GM12892 (cell line): Measurements from ENCODE around the gene DNER.

Experiments used
- DNase-seq: peaks from one replicate; pipeline ENCODE4 v3.0.0; 2011; ENCODE audit not compliant: insufficient read length
- FAIRE-seq: peaks from 2 replicates; lab custom pipeline; 2011; peaks lifted over from hg19 to GRCh38; lab: Jason Lieb, UNC
- POLR2A ChIP-seq: IDR thresholded peaks from 2 replicates; pipeline ENCODE4 v1.6.1; 2011; ENCODE audit warnings: low read depth, low read length, control low read depth
- POLR2AphosphoS5 ChIP-seq: IDR thresholded peaks from 2 replicates; pipeline ENCODE4 v1.6.1; 2011; ENCODE audit warnings: low read depth, low read length, control low read depth
- TAF1 ChIP-seq: IDR thresholded peaks from 2 replicates; pipeline ENCODE4 v1.6.1; 2011; ENCODE audit warnings: low read depth, mild to moderate bottlenecking, control low read depth, low read length, borderline replicate concordance

The DNER gene

DNA sequence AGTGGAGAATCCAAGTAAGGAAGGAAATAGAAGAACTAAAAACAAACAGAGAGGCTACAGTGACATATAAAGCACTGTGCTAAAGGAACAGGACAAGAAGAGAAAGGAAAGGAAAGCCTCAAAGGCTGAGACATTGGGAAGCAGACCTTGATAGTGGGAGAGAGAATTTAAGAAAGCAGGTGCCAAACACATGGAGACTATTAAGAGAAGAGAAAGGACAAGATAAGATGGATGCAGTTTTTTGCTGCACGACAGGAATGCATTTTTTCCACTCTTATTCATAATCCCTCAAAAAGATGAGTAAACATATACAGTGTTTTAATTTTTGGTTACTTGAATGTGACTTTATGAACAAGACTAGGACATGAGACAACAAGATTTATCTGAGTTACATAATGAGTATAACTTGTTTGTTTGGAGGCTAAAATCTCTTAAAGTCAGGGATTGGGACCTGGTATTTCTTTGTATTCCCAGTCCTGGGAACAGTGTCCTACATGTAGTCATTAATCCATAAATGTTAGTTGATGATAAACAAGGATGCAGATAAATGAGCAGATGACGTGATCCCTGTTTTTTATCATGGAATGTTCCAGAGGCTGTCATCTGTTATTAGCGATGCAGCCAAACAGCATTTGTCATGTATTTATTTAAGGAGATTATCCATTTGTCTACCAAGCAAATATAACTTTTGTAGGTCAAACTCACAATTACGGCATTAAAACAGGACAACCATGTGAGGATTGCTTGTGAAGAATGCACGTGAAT is 141.7 kb downstream of the DNER start:
- FAIRE-seq, result no peak
- no peak for TF ChIP-seq POLR2A
- TF ChIP-seq POLR2AphosphoS5, result no peak
- TF ChIP-seq TAF1, result no peak
- no peak for DNase-seq

DNA sequence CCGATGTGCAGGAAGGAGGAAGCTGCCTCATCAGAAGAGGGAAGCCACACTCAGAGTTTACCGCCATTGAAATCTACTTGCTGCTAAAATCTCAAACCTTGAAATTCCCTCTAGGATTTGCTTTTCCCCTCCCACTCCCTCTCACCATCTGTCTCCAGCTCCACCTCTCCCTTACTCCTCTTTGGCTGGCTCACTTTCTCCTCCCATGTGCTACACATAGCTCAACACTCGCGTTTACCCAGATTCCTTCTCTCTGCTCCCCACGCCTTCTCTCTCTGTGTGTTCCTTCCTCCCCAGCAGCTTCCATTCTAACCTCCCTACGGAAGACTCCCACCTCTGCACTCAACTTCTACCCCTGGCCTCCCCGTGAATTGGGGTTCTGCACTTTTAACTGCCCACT is 143.1 kb downstream of the DNER start:
- TF ChIP-seq POLR2A (no peak), POLR2AphosphoS5 (no peak)
- DNase-seq (no peak), FAIRE-seq (no peak)

DNA sequence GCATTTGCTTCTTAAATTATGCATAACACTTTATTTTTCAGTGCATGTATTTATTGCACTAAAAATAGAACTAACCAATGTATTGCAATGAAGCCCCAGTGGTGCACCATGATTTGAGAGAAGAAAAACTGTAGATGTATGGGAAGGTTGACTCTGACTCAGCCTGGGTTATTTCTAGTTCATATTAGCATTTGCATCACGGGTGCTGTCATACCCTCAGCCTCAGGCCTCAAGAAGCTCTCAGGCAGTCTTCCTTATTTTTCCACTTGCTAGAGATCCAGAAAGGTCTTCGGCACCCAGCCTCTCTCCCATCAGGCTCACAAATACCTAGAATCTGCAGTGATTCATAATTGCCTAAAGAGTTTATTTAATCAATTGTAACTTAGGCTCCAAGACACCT is 148.0 kb downstream of the DNER start:
- FAIRE-seq, result no peak
- no peak for DNase-seq
- TF ChIP-seq TAF1 (no peak), POLR2A (no peak), POLR2AphosphoS5 (no peak)

GRCh38 chr2:229564300-229564907 is 150.0 kb downstream of the DNER start:
- FAIRE-seq (no peak), DNase-seq (no peak)
- TF ChIP-seq TAF1 (no peak), POLR2AphosphoS5 (no peak), POLR2A (no peak)

DNA sequence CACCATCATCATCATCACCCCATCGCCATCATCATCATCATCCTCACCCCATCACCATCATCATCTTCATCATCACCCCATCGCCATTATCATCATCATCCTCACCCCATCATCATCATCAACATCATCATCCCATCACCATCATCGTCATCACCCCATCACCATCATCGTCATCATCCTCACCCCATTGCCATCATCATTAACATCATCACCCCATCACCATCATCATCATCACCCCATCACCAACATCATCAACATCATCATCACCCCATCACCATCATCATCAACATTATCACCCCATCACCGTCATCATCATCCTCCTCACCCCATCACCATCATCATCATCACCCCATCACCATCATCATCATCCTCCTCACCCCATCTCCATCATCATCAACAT is 151.0 kb downstream of the DNER start:
- TF ChIP-seq POLR2AphosphoS5, result no peak
- TF ChIP-seq TAF1, result no peak
- TF ChIP-seq POLR2A, result no peak
- DNase-seq, result no peak

GRCh38 chr2:229562472-229563127 is 151.8 kb downstream of the DNER start:
- DNase-seq (no peak), FAIRE-seq (no peak)
- no peak for TF ChIP-seq POLR2A
- no peak for TF ChIP-seq POLR2AphosphoS5
- no peak for TF ChIP-seq TAF1

More for the DNA sequence above, 151.0 kb downstream of the DNER start:
- peak; percentile 67 for FAIRE-seq

DNA sequence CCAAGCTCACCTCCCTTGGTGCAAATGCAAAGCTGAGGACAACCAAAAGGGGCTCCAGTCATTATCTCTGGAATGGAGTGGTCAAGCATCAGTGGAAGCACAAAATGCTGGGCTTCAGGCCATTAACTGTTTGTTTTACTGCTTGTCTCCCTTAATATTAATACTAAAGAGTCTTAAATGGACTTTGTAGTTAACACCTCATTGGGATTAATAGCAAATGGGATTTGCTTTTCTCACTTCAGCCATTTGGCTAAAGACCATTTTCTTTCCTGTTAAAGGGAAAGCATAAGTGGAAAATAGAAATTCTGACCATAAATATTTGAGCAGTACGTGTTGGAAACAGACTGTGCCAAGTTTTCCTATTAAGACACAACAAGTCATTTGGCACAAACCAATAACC is 154.4 kb downstream of the DNER start:
- DNase-seq, result no peak

GRCh38 chr2:229553091-229553490 is 161.3 kb downstream of the DNER start:
- FAIRE-seq (no peak), DNase-seq (no peak)
- no peak for TF ChIP-seq POLR2AphosphoS5
- no peak for TF ChIP-seq TAF1
- no peak for TF ChIP-seq POLR2A

More for the DNA sequence above, 154.4 kb downstream of the DNER start:
- TF ChIP-seq POLR2A, result no peak
- TF ChIP-seq POLR2AphosphoS5, result no peak
- TF ChIP-seq TAF1, result no peak
- no peak for FAIRE-seq

- DNase-seq (no peak), FAIRE-seq (no peak)
- TF ChIP-seq POLR2AphosphoS5 (no peak), TAF1 (no peak), POLR2A (no peak)
Measured at GRCh38 chr2:229543176-229543873, 171.0 kb downstream of the DNER start.

GRCh38 chr2:229539628-229540027 is 174.7 kb downstream of the DNER start:
- DNase-seq, result no peak
- FAIRE-seq, result no peak
- TF ChIP-seq TAF1 (no peak), POLR2A (no peak), POLR2AphosphoS5 (no peak)

GRCh38 chr2:229531594-229531993 is 182.8 kb downstream of the DNER start:
- DNase-seq (no peak), FAIRE-seq (no peak)
- no peak for TF ChIP-seq POLR2AphosphoS5
- no peak for TF ChIP-seq TAF1
- no peak for TF ChIP-seq POLR2A
